ENCODE data around the gene INHA.

DNA sequence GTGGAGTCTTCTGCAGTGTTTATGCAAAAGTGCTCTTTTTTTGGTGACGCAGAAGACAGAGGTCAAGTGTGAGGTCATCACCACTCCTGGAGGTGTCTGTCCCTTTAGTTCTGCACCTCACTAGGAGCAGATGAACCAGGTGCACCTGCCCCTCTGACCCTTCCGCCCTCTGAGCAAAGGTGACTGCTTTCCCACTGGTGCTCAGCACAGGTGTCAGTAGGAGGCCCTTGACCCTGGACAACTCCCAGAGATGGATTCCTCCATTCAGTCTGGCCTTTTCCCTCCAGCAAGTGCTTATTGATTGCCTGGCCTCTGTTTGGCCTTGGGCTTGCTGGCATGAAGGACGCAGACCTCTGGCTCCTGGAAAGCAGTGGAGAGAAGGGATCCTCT lies 46.6 kb downstream of the INHA start:
- TF ChIP-seq, protein P1, sequence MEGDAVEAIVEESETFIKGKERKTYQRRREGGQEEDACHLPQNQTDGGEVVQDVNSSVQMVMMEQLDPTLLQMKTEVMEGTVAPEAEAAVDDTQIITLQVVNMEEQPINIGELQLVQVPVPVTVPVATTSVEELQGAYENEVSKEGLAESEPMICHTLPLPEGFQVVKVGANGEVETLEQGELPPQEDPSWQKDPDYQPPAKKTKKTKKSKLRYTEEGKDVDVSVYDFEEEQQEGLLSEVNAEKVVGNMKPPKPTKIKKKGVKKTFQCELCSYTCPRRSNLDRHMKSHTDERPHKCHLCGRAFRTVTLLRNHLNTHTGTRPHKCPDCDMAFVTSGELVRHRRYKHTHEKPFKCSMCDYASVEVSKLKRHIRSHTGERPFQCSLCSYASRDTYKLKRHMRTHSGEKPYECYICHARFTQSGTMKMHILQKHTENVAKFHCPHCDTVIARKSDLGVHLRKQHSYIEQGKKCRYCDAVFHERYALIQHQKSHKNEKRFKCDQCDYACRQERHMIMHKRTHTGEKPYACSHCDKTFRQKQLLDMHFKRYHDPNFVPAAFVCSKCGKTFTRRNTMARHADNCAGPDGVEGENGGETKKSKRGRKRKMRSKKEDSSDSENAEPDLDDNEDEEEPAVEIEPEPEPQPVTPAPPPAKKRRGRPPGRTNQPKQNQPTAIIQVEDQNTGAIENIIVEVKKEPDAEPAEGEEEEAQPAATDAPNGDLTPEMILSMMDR (IDR thresholded peaks at IDR 0.05), result no peak
- TF ChIP-seq POLR2A (IDR thresholded peaks at IDR 0.05) (no peak), EP300 (IDR thresholded peaks at IDR 0.05) (no peak)
